SW480 (cell line): ENCODE measurements around the gene PJVK.
"Not testable (repeated sequence)": the region's sequence is repeated elsewhere in the genome, so short reads cannot be mapped to it uniquely, and the experiment has no call there.

Experiments used
- DNase-seq: peaks from one replicate; pipeline ENCODE4 v3.0.0-alpha.2; 2016; ENCODE audit warnings: low spot score

Gene PJVK

GRCh38 chr2:178450774-178451525 lies at the start of gene PJVK, which contains the start of gene PRKRA:
PJVK (plus strand) TSS chr2:178451378; CDS start chr2:178453410, 2,032 bp downstream.
PRKRA (minus strand) TSS chr2:178451175; CDS start chr2:178451030, 145 bp downstream.
- peak; percentile 95 for DNase-seq

- no peak for DNase-seq
Measured at GRCh38 chr2:178401994-178402437, 49.2 kb upstream of the PJVK start.

GRCh38 chr2:178403671-178404306 lies 47.4 kb upstream of the PJVK start:
- peak; percentile 33 for DNase-seq

- DNase-seq = peak; percentile 43
Measured at GRCh38 chr2:178404368-178404767, 46.8 kb upstream of the PJVK start.

GRCh38 chr2:178409261-178409660 lies 41.9 kb upstream of the PJVK start:
- no peak for DNase-seq

GRCh38 chr2:178412047-178412446 lies 39.1 kb upstream of the PJVK start:
- no peak for DNase-seq

GRCh38 chr2:178412453-178412852 lies 38.7 kb upstream of the PJVK start:
- DNase-seq = not testable (repeated sequence)

- DNase-seq = peak; percentile 76
Measured at GRCh38 chr2:178413472-178414265, 37.5 kb upstream of the PJVK start.

- peak; percentile 95 for DNase-seq
Measured at GRCh38 chr2:178414266-178415247, 36.6 kb upstream of the PJVK start.

- no peak for DNase-seq
Measured at GRCh38 chr2:178415979-178416378, 35.2 kb upstream of the PJVK start.

- DNase-seq = no peak
Measured at GRCh38 chr2:178417916-178418315, 33.3 kb upstream of the PJVK start.

GRCh38 chr2:178418426-178418825 lies 32.8 kb upstream of the PJVK start:
- DNase-seq = no peak

GRCh38 chr2:178419123-178419522 lies 32.1 kb upstream of the PJVK start:
- peak; percentile 26 for DNase-seq

- DNase-seq = no peak
Measured at GRCh38 chr2:178420463-178420999, 30.6 kb upstream of the PJVK start.

- DNase-seq = no peak
Measured at GRCh38 chr2:178422097-178422496, 29.1 kb upstream of the PJVK start.

- DNase-seq = not testable (repeated sequence)
Measured at GRCh38 chr2:178423746-178424145, 27.4 kb upstream of the PJVK start.

GRCh38 chr2:178425255-178425827 lies 25.8 kb upstream of the PJVK start:
- no peak for DNase-seq

- DNase-seq = no peak
Measured at GRCh38 chr2:178426388-178426787, 24.8 kb upstream of the PJVK start.

GRCh38 chr2:178427458-178427857 lies 23.7 kb upstream of the PJVK start:
- DNase-seq = no peak

- no peak for DNase-seq
Measured at GRCh38 chr2:178428396-178428806, 22.8 kb upstream of the PJVK start.

- no peak for DNase-seq
Measured at GRCh38 chr2:178429336-178429735, 21.8 kb upstream of the PJVK start.
